HTR-8/SVneo (cell line): ENCODE data around the gene CSAG2.
"Not testable (repeated sequence)": the region's sequence is repeated elsewhere in the genome, so short reads cannot be mapped to it uniquely, and the experiment has no call there.

Source experiments
- DNase-seq: peaks from one replicate; pipeline ENCODE4 v3.0.0; 2011; ENCODE audit warnings: low spot score, mixed read lengths; ENCODE audit not compliant: insufficient read length
- FAIRE-seq: peaks from 2 replicates; lab custom pipeline; 2011; peaks lifted over from hg19 to GRCh38; lab: Jason Lieb, UNC

The CSAG2 gene

GRCh38 chrX:152709173-152709572 lies at the start of gene CSAG2:
Gene CSAG2, minus strand, starts transcription at chrX:152709273. Its CDS starts 161 bp downstream, at chrX:152709112.
- not testable (repeated sequence) for FAIRE-seq, DNase-seq

- not testable (repeated sequence) for DNase-seq, FAIRE-seq
These were observed 45.8 kb upstream of the CSAG2 start for GRCh38 chrX:152754871-152755270.

GRCh38 chrX:152753686-152754650 lies 44.9 kb upstream of the CSAG2 start, which contains the start of gene MAGEA2:
Gene MAGEA2, minus strand, starts transcription at chrX:152753842. Its CDS starts 2,479 bp downstream, at chrX:152751363.
- not testable (repeated sequence) for FAIRE-seq, DNase-seq

- DNase-seq (no peak), FAIRE-seq (no peak)
These were observed 29.5 kb upstream of the CSAG2 start for GRCh38 chrX:152738560-152738959.

- FAIRE-seq: not testable (repeated sequence)
These were observed 27.5 kb upstream of the CSAG2 start for GRCh38 chrX:152736528-152736927.

GRCh38 chrX:152735860-152736511 lies 26.9 kb upstream of the CSAG2 start:
- FAIRE-seq (no peak), DNase-seq (no peak)

More at GRCh38 chrX:152736528-152736927, 27.5 kb upstream of the CSAG2 start:
- not testable (repeated sequence) for DNase-seq

GRCh38 chrX:152735101-152735500 lies 26.0 kb upstream of the CSAG2 start:
- FAIRE-seq: no peak
- no peak for DNase-seq

GRCh38 chrX:152734143-152734858 lies 25.2 kb upstream of the CSAG2 start:
- DNase-seq, FAIRE-seq: not testable (repeated sequence)

GRCh38 chrX:152733261-152733975 lies 24.3 kb upstream of the CSAG2 start, which contains the start of the genes CSAG1 and MAGEA12:
Gene CSAG1, minus strand, starts transcription at chrX:152733721. Its CDS starts 1,261 bp downstream, at chrX:152732460.
Gene MAGEA12, plus strand, starts transcription at chrX:152733757. Its CDS starts 2,405 bp downstream, at chrX:152736162.
- no peak for DNase-seq
- FAIRE-seq: no peak

- FAIRE-seq (no peak), DNase-seq (no peak)
These were observed 16.3 kb upstream of the CSAG2 start for GRCh38 chrX:152725409-152725808.

GRCh38 chrX:152713815-152714787 lies 5.0 kb upstream of the CSAG2 start, which contains the start of gene MAGEA2B:
Gene MAGEA2B, plus strand, starts transcription at chrX:152714628. Its CDS starts 2,479 bp downstream, at chrX:152717107.
- not testable (repeated sequence) for FAIRE-seq, DNase-seq

GRCh38 chrX:152713195-152713594 lies 4.1 kb upstream of the CSAG2 start:
- FAIRE-seq, DNase-seq: not testable (repeated sequence)

- DNase-seq, FAIRE-seq: not testable (repeated sequence)
These were observed 2.6 kb downstream of the CSAG2 start for GRCh38 chrX:152706500-152706899.

- DNase-seq, FAIRE-seq: not testable (repeated sequence)
These were observed 8.7 kb downstream of the CSAG2 start for GRCh38 chrX:152700390-152700789.

GRCh38 chrX:152697952-152698931 lies 10.8 kb downstream of the CSAG2 start, which contains the start of gene MAGEA3:
Gene MAGEA3, plus strand, starts transcription at chrX:152698794. Its CDS starts 2,039 bp downstream, at chrX:152700833.
- not testable (repeated sequence) for FAIRE-seq, DNase-seq

GRCh38 chrX:152681012-152681411 lies 28.1 kb downstream of the CSAG2 start:
- not testable (repeated sequence) for FAIRE-seq, DNase-seq
